Measurements from ENCODE around the gene KCNJ15.
A peak's percentile ranks its signal among the peaks of the same experiment; 100 is the strongest.
"Not testable (repeated sequence)": the region's sequence is repeated elsewhere in the genome, so short reads cannot be mapped to it uniquely, and the experiment has no call there.

Gene KCNJ15

DNA sequence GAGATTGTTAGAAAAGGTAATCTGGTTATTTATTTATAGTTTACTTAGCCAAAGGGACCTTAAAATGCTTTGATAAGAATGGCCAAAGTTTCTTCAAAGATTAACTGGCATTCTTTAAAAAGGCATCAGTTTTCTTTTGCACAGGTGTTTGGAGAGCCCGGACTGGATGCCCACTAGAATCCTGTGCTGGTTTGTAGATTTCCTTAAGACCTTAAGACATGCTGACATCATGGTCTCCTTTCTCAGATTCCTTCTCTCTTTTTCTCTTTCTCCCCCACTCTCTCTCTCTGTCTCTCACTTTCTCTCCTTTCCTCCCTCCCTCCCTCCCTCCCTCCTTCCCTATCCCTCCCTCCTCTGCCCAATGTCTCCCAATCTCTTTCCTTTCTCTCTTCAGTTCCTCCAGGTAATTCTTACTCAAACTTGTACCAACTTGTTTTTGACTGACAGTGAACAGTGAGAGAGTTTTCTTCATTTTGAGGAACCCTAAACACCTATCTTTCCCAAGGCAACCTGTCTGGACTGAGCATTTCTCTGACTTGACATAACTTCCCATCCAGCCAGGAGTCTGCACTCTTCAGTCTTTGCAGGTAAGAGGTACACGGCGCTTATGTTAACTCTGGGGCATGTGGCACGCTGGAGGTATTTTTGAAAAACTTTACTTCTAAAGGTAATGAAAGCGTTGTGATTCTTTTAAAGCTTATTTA lies at the start of gene KCNJ15:
Gene KCNJ15 (plus strand): TSS at position 393 of the 704 bp plus-strand sequence. CDS start 42,271 bp downstream, outside the sequence.
- no peak for DNase-seq
- intact Hi-C loops (cut with DNase I): no loop called here

DNA sequence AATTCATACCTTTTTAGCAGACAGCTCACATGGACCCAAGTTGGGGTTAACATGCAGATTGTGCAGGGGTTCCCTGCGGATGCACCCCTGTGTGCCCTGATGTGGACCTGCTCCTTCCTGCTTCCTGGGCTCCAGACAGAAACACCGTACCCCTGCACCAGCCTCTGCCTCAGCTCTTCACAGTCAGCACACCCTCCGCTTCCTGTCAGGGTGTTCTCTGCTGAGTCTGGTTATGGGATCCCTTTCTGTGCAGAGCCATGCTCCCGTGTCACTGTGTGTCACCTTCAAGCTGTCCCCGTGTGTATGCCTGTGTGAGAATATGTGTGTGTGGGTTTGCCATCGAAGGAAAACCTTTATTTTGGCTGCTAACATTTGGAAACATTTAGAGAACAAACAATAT lies 48.7 kb upstream of the KCNJ15 start:
- intact Hi-C loops (cut with DNase I): no loop called here
- DNase-seq: no peak

DNA sequence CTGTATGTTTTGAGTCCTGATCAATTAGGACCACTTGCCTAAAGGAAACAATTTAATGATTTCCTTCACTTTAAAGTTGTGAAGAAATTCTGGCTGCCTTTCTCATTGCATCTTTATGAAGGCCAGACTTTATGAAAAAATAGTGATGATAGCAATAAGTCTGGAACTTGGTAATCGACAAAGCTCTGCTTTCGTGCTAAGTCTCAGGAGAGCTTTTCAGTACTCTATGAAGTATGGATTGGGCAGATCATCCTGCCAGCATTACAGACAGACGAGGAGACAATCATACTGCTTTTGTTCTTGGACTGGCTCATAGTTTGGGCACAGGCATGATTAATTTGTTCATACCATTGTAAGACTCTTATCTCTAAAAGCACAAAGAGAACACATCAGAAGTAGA lies 45.5 kb upstream of the KCNJ15 start:
- no peak for DNase-seq
- intact Hi-C loops (cut with DNase I): no loop called here

DNA sequence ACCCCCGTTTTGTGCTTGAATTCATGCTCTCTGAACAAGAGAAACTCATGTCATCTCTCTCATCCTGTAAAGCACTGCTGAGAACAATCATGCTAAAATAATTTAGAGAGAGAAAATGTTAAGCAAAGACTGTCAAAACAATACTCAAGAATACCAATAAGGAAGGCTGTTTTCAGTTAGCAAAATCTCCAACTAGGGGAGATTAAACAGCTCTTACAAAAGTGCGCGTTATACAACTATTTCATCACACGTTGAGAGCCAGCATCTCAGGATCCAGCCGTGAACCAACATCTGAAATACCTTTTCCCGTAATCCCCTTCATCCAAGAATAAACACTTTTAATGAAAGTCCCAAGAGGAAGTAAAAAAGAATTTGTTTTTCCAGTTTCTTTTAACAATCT lies 44.1 kb upstream of the KCNJ15 start:
- intact Hi-C loops (cut with DNase I): no loop called here
- DNase-seq: no peak

DNA sequence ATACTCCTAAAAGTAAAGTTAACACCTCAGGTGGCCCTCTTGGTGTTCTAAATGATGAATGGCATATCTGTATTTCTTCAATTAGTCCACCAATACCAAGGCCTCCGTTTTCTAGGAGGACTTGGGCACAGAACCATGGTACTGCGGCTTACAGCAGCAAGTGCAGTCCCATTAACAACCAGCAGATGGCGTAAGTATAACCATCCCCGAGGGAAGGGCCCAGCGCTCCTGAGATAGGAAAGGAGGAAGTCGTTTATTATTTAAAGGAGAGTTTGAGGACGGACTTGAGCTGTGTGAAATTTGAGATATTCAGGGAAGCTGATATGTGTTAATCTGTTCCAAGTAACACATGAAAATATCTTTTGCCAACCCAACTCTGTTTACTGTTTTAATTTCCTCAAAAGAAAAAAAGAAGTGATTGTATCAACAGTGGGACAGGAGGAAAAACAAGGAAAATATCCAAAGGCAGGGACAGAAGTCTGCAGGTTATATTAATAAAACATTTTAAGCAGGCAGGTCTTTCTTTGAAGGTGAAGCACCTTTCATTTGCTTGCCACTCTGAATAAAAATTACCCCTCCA lies 37.7 kb upstream of the KCNJ15 start:
- DNase-seq: peak in 40 of 42 donors; percentile 6 to 82 (median 45)
- intact Hi-C loops (cut with DNase I): loop anchor here (5.0 kb wide), 1 partner anchor 138 kb away; no protein-coding TSS in a partner anchor

DNA sequence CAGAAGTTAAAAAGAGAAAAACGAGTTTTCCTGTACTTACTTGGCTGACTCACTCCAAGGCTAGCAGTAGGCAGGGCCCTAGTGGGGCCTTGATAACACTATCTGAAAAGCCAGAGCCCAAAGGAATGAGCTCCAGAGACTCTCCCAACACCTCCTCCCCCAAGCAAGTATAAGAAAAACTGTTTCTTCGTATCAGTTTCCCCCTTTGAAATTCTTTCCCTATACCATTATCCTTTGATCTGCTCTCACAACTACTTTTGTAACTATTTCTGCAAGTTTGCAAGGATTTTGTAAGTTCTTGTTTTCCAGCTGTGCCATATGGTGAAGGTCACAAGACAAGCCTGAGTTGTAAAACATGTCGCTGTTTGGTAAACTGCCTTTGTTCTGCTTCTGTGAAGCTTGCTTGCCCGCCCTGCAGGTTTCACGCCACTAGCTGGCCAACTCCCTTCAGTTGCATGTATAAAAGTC lies 36.5 kb upstream of the KCNJ15 start:
- DNase-seq: no peak
- intact Hi-C loops (cut with DNase I): no loop called here

DNA sequence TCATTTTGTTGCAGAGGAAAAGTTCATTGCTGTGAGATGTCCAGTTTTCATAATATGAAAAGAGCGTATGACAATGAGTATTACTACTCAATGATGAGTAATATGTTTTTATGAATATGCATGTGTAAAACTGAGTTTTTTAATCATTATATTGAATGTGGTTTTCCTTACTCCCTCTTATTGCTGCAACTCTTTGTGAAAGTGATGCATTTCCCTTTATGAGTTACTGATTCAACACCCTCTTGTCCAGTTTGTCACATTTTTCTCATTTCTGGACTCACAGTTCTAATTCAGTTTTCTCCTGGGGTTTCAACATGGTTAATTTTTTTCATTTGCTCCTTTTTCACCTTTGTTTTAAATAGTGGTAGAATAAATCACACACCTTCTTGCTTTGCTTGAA lies 35.2 kb upstream of the KCNJ15 start:
- no peak for DNase-seq
- intact Hi-C loops (cut with DNase I): no loop called here

DNA sequence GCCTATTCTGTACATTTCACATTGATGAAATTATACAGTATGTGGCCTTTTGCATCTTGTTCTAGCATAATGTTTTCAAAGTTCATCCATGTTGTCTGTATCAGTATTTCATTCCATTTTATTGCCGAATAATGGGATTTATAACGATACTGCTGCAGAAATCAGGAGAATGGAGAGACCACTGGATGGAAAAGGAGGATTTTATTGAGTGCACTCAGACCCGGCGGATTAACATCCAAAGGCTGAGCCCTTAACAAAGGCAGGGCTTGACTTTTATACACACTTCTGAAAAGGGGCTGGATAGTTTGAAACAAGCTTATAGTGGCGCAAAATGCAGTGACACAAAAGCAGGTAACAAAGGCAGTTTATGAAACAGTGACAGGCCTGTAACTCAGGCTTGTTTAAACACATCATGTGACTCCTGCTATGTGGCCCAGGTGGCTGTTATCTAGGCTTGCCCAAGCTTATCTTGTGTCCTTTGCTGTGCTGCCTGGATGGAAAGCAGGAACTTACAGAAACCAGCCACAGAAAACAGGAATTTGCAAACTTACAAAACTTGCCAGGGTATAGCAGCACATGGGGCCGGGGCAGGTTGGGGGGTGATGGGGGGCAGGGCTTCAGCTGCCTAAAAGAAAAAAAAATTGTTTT lies 32.8 kb upstream of the KCNJ15 start:
- no peak for DNase-seq
- intact Hi-C loops (cut with DNase I): no loop called here

DNA sequence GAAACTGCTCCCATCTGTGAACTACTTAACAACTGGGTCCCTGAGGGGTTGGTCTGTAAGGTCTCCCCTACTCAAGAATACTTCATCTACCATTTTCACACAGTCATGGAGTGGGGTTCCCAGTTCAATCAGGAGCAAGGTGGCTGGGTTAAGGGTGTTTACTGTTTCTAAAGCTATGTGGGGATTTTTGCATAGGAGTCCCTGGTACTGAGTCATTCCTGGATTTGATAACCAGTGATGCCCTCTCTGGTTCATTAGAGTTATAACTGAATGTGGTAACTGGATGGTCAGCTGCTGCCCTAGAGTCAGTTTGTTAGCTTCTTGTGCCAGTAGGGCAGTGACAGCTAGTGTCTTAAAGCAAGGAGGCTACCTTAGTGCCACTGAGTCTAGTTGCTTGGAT lies 29.4 kb upstream of the KCNJ15 start:
- intact Hi-C loops (cut with DNase I): no loop called here
- DNase-seq: no peak

DNA sequence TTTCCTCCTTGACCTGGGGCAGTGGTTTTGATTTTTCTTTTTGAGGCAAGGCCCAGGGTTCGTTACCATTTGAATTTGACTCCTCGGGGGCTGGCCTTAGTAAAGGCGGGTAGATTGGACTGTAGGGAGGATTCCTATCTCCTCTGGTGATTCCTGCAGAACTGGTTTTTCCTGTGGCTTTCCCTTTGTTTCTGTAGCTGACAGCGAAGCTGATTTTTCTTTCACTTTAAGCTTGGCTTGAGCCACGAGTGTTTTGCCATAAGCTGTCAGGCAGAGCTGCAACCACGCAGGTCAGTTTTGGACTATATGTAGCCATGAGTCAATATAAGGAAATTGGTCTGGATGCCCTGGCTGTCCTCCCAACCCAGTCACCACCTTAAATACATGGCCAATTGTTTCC lies 28.7 kb upstream of the KCNJ15 start:
- no peak for DNase-seq
- intact Hi-C loops (cut with DNase I): no loop called here

DNA sequence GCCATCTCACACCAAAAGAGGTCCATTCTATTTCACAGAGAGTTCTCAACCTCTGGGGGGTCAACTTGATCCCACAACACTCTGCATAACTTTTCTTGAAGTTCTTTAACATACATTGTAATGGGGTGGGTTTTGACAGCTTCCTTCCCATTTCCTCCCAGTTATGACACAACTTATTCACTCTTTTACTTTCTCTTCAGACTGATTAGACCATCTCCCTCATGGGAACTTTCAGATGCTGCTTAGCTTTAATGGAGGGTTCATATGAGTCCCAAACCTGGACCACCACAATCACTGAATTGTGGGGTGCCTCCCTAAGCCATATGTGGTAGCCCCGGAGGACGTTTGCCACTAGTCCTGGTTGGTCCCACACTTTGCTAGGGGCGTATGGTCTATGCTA lies 28.3 kb upstream of the KCNJ15 start:
- no peak for DNase-seq
- intact Hi-C loops (cut with DNase I): no loop called here

DNA sequence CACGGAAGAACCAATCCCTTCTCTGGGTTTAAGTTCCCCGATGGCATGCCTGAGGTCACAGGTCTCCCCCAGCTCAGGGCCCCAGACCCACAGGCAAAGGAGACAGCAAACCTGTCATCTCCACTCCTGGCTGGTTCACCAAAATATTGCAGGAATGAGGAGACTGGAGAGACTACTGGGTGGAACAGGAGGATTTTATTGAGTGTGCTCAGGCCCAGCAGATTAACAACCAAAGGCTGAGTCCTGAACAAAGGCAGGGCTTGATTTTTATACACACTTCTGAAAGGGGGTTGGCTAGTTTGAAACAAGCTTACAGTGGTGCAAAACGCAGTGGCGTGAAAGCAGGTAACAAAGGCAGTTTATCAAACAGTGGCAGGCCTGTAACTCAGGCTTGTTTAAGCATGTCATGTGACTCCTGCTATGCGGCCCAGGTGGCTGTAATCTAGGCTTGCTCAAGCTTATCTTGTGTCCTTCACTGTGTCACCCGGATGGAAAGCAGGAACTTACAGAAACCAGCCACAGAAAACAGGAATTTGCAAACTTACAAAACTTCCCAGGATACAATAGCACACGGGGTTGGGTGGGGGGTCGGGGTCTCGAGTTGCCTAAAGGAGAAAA lies 27.4 kb upstream of the KCNJ15 start:
- no peak for DNase-seq
- intact Hi-C loops (cut with DNase I): no loop called here

DNA sequence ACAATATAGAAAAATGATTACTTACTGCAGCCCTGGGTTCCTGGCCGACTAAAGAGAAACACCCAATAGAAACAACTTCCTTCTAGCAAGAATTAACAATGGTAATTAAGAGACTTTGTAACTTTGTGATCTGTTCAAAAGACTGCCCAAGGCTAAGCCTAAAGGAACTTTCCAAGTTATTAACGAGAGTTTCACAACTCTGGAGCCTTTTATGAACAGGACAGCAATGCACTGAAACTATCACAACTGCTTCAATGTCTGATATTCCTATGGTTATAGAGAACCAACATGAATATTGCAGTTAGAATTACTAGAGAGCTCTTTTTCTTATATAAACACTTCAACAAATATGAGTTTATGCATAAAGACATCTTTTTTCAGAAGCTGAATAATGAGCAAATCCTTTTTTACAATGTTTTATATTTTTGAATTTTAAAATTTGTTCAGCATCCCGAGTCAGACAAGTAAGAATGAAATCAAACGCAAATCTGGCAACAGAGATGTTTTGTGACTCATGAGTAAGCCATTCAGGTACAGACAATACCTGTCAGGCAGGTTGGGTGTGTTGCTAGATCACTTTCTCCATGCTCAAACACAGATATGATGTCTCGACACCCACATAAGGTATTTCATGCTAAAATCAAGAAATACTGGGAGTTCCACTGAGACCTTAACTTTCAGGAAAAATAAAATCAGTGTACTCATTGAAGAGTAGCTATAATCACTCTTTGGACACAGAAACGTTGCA lies 22.2 kb upstream of the KCNJ15 start:
- intact Hi-C loops (cut with DNase I): no loop called here
- no peak for DNase-seq

DNA sequence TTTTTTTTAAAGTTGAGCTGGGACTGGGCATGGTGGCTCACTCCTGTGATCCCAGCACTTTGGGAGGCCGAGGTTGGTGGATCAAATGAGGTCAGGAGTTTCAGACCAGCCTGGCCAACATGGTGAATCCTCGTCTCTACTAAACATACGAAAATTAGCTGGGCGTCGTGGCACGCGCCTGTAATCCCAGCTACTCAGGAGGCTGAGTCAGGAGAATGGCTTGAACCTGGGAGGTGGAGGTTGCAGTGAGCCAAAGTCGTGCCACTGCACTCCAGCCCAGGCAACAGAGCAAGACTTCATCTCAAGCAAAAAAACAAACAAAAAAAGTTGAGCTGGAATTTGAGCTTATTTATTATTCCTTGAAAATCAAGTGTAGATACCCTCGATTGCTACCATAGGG lies 21.5 kb upstream of the KCNJ15 start:
- intact Hi-C loops (cut with DNase I); DNase-seq: not testable (repeated sequence)

DNA sequence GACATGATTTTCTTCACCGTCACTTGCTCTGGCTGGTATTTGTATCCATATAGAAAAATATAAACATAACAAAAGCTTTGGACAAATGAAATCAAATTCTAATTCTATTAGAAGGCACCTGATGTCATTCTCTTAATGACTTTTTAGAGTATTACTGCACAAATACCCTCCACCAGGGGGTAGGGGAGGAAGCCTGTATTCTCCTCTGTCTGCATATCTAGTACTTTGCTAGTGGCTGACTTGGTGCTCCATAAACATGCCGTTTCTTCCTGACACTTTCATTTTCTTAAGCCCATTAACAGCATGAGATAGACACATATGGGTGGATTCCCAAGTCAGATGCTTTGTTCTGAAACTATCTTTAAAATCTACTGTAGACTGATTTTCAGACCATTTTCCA lies 20.6 kb upstream of the KCNJ15 start:
- intact Hi-C loops (cut with DNase I): no loop called here
- DNase-seq: no peak

DNA sequence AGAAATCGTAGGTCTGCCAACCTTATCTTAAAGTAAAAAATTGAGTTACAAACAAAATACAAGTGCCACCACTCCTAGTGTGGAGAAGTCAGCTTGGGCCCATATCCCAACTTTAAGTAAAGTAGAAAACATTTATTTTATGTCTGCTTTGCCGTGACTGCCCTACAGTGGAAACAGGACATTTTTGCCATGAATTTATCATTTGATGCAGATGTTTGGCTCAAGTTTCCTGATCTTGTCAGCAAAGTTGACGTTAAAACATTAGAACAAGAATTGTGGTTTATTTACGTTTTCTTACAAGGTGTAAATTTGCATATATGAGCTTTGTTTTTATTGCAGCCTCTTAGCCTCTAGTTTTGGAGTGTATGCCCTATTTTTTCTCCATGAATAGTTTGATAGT lies 17.1 kb upstream of the KCNJ15 start:
- no peak for DNase-seq
- intact Hi-C loops (cut with DNase I): no loop called here

DNA sequence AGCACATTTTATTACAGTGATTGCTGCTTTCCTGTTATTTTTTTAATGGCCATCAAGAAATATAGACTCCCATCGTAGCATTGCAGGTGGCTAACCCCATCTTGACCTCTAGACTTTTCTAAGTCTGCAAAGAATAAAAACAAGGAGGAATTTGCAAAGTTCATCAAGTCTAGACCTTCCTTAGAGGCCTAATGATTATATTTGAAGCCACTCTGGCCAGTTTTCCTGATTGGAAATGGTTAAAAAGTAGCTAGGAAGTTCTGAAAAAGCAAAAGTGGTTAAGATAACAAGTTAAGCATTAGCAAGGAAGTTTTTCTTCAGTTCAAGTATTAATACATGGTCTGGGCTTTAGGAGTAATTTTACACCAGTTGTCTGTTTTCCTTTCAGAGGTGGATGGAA lies 16.7 kb upstream of the KCNJ15 start:
- intact Hi-C loops (cut with DNase I): no loop called here

DNA sequence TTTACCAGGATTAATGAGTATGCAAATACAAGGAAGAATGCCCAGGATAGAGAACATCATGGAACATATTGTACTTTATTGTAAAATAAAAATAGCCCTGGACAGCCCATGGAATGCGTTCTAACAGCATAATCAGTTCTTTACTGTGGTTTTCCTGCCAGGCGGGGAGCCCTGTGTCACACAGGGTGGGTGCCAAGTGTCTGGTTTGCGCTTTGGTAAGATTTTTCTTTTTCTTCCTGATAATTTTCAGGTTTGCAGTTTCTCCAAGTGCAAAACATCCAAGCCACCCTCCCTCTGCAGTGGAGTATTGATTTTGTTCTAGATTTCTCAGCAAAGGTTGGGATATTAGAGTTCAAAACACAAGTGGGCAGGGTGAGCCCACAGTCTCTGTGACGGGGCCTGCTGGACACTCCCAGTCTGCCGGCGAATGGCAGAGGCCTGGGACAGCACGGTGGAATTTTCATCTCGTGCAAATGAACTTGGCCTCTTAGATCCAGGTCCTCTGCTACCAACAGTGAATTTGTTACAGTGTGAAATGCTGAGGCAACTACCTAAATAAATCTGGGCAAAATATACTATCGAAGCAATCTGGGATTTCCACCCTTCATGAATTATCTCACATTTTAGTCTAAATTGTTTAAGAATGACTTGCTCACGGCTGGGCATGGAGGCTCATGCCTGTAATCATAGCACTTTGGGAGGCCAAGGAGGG lies 15.6 kb upstream of the KCNJ15 start:
- no peak for DNase-seq
- intact Hi-C loops (cut with DNase I): no loop called here

More for the DNA sequence above, 16.7 kb upstream of the KCNJ15 start:
- DNase-seq: no peak

DNA sequence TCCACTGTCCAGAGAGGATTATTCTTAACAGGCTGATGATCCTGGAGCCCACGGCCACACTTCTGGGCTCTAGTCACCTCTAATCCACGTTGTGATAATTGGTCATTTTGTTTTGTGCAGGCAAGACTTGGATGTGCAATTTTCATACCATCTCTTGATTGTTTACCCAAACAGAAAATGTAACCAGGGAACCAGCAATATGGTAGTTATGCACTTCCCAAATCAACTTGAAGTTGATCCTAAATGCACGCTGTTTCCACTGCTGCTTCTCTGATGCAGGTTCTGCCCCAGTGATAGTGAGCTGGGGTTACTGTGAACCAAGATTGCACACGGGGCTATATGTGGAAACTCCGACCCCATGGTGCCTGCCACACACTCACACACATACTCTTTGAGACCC lies 14.7 kb upstream of the KCNJ15 start:
- no peak for DNase-seq
- intact Hi-C loops (cut with DNase I): no loop called here

Measured in head of caudate nucleus (tissue), 42 donors.